ENCODE results near the gene DNAJB6.
"Not testable (repeated sequence)": the region's sequence is repeated elsewhere in the genome, so short reads cannot be mapped to it uniquely, and the experiment has no call there.

The DNAJB6 gene

GRCh38 chr7:157330567-157330966 lies 6.2 kb upstream of the DNAJB6 start:
- H3K9ac ChIP-seq (ENCODE audit: low read length); H3K9me3 ChIP-seq (ENCODE audit: control insufficient read depth, low read length); H3K27me3 ChIP-seq (replicated peaks; ENCODE audit: control insufficient read depth, insufficient read depth, low read length); H3K36me3 ChIP-seq (ENCODE audit: control insufficient read depth, insufficient read depth, low read length, severe bottlenecking); H3K4me1 ChIP-seq (ENCODE audit: control insufficient read depth, insufficient read depth, low read length); DNase-seq (ENCODE audit: low read depth); H3K4me3 ChIP-seq (ENCODE audit: low read length): not testable (repeated sequence)

GRCh38 chr7:157331049-157331448 lies 5.8 kb upstream of the DNAJB6 start:
- H3K36me3 ChIP-seq (ENCODE audit: control insufficient read depth, insufficient read depth, low read length, severe bottlenecking); H3K9me3 ChIP-seq (ENCODE audit: control insufficient read depth, low read length); H3K9ac ChIP-seq (ENCODE audit: low read length); H3K27me3 ChIP-seq (replicated peaks; ENCODE audit: control insufficient read depth, insufficient read depth, low read length); DNase-seq (ENCODE audit: low read depth); H3K4me3 ChIP-seq (ENCODE audit: low read length): not testable (repeated sequence)
- H3K4me1 ChIP-seq (ENCODE audit: control insufficient read depth, insufficient read depth, low read length): peaks cover 11% of the 10 kb centered on the region

DNA sequence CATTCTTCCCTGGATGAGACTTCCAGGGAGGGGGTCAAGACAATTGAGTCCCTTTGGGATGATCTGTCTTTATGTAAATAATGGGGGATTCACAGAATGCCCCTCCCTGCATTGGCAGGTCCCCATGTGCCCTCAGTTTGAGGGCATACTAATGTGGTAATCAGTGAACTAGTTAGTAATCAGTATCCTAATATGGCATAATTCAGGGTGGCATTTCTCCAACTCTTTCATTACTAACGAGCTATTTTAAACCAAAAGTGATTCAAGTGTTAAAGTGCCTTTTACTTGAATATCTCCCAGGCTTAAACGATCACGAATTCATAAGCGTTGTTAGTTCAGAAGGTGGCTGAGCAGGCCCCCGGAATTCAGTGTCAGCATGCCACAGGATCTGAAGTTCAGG lies 1.6 kb upstream of the DNAJB6 start:
- H3K4me3 ChIP-seq (ENCODE audit: low read length): no peak overlapping the region
- H3K9ac ChIP-seq (ENCODE audit: low read length): no peak overlapping the region
- DNase-seq (ENCODE audit: low read depth): no peak
- no peaks in the 10 kb centered on the region for H3K9me3 ChIP-seq (ENCODE audit: control insufficient read depth, low read length)
- H3K4me1 ChIP-seq (ENCODE audit: control insufficient read depth, insufficient read depth, low read length): peaks cover 30% of the 10 kb centered on the region
- H3K27me3 ChIP-seq (replicated peaks; ENCODE audit: control insufficient read depth, insufficient read depth, low read length): no peaks in the 10 kb centered on the region
- no peaks in the 10 kb centered on the region for H3K36me3 ChIP-seq (ENCODE audit: control insufficient read depth, insufficient read depth, low read length, severe bottlenecking)

DNA sequence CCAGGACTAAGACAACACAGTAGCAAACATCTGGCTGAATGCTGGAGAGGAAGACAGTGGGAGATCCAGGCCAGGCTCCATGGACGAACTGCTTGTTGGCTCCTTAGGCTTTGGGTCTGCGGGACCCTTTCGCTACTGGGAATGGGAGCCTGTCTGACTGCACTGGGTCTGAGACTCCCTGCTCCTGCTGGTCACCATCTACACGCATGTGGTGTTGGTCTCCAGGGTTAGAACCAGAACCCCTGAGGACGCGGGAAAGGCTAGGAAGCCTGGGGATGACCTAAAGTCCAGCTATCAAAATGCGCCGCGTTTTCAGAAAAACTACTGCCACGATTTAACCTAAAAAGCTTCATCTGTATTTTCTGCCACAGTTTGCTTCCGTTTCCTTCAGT lies 817 bp upstream of the DNAJB6 start:
- Histone ChIP-seq H3K4me3 (ENCODE audit: low read length) (peak overlapping the region; percentile 84), H3K4me1 (ENCODE audit: control insufficient read depth, insufficient read depth, low read length) (peaks cover 34% of the 10 kb centered on the region), H3K9me3 (ENCODE audit: control insufficient read depth, low read length) (no peaks in the 10 kb centered on the region), H3K9ac (ENCODE audit: low read length) (peak overlapping the region; percentile 90), H3K36me3 (ENCODE audit: control insufficient read depth, insufficient read depth, low read length, severe bottlenecking) (no peaks in the 10 kb centered on the region), H3K27me3 (replicated peaks; ENCODE audit: control insufficient read depth, insufficient read depth, low read length) (no peaks in the 10 kb centered on the region)
- no peak for DNase-seq (ENCODE audit: low read depth)

DNA sequence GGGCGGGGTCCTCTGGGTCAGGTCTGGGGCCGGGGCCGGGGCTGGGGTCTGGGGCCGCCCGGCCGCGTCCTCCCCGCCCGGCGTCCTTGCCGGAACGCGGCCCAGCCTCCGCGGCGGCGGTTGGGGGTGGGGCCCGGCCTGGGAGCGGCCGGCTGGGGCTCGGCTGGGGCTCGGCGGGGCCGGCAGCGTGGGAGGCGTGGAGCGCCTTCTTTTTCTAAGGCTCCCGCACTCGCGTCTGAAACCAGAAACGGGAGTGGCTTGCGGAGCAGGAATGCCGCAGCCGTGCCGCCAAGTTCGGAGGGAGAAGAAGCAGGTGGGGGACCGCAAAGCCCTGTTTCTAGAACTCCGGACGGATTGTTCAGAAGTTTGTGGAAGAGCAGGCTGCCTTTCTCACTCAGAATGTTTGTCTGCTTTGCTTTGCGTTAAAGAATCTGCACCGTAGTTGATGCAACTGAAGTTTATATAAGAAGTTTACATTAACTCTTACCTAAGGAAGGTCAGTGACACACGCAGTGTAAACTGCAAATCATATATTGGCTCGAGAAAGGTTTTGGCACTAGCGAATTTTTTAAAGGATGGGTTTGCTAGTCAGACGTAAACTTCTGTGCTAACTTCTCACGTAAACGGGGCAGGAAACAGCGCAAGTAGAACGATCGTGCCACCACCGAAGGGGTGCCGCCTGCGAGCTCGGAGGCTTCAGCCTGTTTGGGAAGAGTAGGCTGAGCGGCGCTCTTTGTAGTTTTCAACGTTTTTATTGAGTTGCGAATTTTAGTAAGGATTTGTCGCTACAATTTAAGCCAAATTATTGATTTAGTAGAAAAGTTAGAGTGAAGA lies 729 bp downstream of the DNAJB6 start:
- no peaks in the 10 kb centered on the region for H3K27me3 ChIP-seq (replicated peaks; ENCODE audit: control insufficient read depth, insufficient read depth, low read length)
- H3K36me3 ChIP-seq (ENCODE audit: control insufficient read depth, insufficient read depth, low read length, severe bottlenecking): no peaks in the 10 kb centered on the region
- DNase-seq (ENCODE audit: low read depth): peak; percentile 90
- peak overlapping the region; percentile 89 for H3K9ac ChIP-seq (ENCODE audit: low read length)
- H3K4me3 ChIP-seq (ENCODE audit: low read length): peak overlapping the region; percentile 90
- peaks cover 34% of the 10 kb centered on the region for H3K4me1 ChIP-seq (ENCODE audit: control insufficient read depth, insufficient read depth, low read length)
- H3K9me3 ChIP-seq (ENCODE audit: control insufficient read depth, low read length): no peaks in the 10 kb centered on the region

DNA sequence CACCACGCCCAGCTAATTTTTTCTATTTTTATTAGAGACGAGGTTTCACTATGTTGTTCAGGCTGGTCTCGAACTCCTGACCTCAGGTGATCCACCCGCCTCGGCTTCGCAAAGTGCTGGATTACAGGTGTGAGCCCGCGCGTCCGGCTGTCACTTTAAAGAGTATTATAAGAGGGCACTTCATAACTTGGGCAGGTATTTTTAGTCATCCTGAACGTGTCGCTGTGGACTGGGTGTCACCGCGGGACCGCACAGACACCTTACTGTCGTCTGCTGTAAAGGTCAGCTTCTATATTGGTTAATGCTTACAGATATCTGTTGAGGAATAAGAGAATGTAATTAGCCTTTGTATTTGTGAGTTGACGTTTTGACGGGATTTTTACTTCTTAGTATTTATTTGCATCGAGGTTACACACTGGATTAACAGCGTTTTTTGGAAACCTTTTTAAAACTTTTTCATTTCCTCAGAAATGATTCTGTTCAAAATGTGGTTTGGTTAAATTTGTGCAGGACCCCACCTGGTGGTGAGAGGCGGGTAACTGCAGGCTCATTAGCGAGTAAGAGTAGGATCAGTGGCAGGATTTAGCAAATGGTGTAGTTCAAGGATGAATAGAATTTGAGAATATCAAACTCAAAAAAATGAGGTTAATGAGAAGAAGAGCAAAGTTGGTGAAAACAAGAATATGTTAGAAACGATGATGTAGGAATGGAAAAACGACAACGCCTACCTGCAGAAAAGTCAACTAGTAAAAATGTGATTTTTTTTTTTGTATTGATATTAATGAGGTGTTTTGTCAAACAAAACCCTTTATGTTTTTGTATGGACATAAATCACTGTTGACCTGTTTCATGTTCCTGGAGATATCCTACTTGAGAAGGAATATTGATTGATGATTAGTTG lies 3.2 kb downstream of the DNAJB6 start:
- Histone ChIP-seq H3K9ac (ENCODE audit: low read length) (peak overlapping the region; percentile 51), H3K9me3 (ENCODE audit: control insufficient read depth, low read length) (no peaks in the 10 kb centered on the region), H3K4me3 (ENCODE audit: low read length) (peak overlapping the region; percentile 52), H3K27me3 (replicated peaks; ENCODE audit: control insufficient read depth, insufficient read depth, low read length) (no peaks in the 10 kb centered on the region), H3K36me3 (ENCODE audit: control insufficient read depth, insufficient read depth, low read length, severe bottlenecking) (no peaks in the 10 kb centered on the region), H3K4me1 (ENCODE audit: control insufficient read depth, insufficient read depth, low read length) (peaks cover 36% of the 10 kb centered on the region)
- peak; percentile 89 for DNase-seq (ENCODE audit: low read depth)

GRCh38 chr7:157347217-157347904 lies 10.6 kb downstream of the DNAJB6 start:
- peak overlapping the region; percentile 72 for H3K4me3 ChIP-seq (ENCODE audit: low read length)
- DNase-seq (ENCODE audit: low read depth): peak; percentile 60
- peak overlapping the region; percentile 11 for H3K9ac ChIP-seq (ENCODE audit: low read length)
- H3K4me1 ChIP-seq (ENCODE audit: control insufficient read depth, insufficient read depth, low read length): peaks cover 22% of the 10 kb centered on the region
- H3K27me3 ChIP-seq (replicated peaks; ENCODE audit: control insufficient read depth, insufficient read depth, low read length): no peaks in the 10 kb centered on the region
- H3K9me3 ChIP-seq (ENCODE audit: control insufficient read depth, low read length): no peaks in the 10 kb centered on the region
- no peaks in the 10 kb centered on the region for H3K36me3 ChIP-seq (ENCODE audit: control insufficient read depth, insufficient read depth, low read length, severe bottlenecking)

DNA sequence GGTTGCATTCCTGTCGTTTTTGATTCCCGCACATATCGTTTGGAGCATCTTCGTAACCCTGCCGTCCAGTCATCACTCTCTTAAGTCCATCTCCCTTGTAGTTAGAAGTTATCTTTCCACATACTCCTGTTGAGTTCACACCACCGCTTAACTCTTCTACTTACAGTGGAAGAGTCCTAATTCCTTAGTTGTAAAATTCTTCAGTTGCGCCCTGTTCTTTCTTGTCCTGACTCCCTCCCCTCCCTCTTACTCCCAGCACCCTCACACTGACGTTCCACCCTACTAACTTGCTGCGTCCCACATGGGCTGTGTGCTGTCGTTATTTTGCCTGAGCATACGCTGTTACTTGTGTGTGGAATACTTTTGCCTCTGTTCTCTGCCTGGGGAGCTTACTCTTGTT lies 11.7 kb downstream of the DNAJB6 start:
- H3K4me3 ChIP-seq (ENCODE audit: low read length): no peak overlapping the region
- no peaks in the 10 kb centered on the region for H3K27me3 ChIP-seq (replicated peaks; ENCODE audit: control insufficient read depth, insufficient read depth, low read length)
- H3K9me3 ChIP-seq (ENCODE audit: control insufficient read depth, low read length): no peaks in the 10 kb centered on the region
- no peak for DNase-seq (ENCODE audit: low read depth)
- H3K36me3 ChIP-seq (ENCODE audit: control insufficient read depth, insufficient read depth, low read length, severe bottlenecking): no peaks in the 10 kb centered on the region
- H3K4me1 ChIP-seq (ENCODE audit: control insufficient read depth, insufficient read depth, low read length): peaks cover 17% of the 10 kb centered on the region
- H3K9ac ChIP-seq (ENCODE audit: low read length): no peak overlapping the region

- Histone ChIP-seq H3K36me3 (ENCODE audit: control insufficient read depth, insufficient read depth, low read length, severe bottlenecking) (no peaks in the 10 kb centered on the region), H3K27me3 (replicated peaks; ENCODE audit: control insufficient read depth, insufficient read depth, low read length) (no peaks in the 10 kb centered on the region), H3K9ac (ENCODE audit: low read length) (no peak overlapping the region), H3K4me1 (ENCODE audit: control insufficient read depth, insufficient read depth, low read length) (peaks cover 19% of the 10 kb centered on the region), H3K9me3 (ENCODE audit: control insufficient read depth, low read length) (no peaks in the 10 kb centered on the region), H3K4me3 (ENCODE audit: low read length) (no peak overlapping the region)
- no peak for DNase-seq (ENCODE audit: low read depth)
These were observed 15.7 kb downstream of the DNAJB6 start for GRCh38 chr7:157352516-157352915.

- no peak for DNase-seq (ENCODE audit: low read depth)
- H3K9me3 ChIP-seq (ENCODE audit: control insufficient read depth, low read length): no peaks in the 10 kb centered on the region
- H3K4me3 ChIP-seq (ENCODE audit: low read length): no peak overlapping the region
- peaks cover 22% of the 10 kb centered on the region for H3K36me3 ChIP-seq (ENCODE audit: control insufficient read depth, insufficient read depth, low read length, severe bottlenecking)
- H3K9ac ChIP-seq (ENCODE audit: low read length): no peak overlapping the region
- no peaks in the 10 kb centered on the region for H3K27me3 ChIP-seq (replicated peaks; ENCODE audit: control insufficient read depth, insufficient read depth, low read length)
- H3K4me1 ChIP-seq (ENCODE audit: control insufficient read depth, insufficient read depth, low read length): peaks cover 13% of the 10 kb centered on the region
These were observed 19.1 kb downstream of the DNAJB6 start for GRCh38 chr7:157355784-157356511.

Measured in adipocyte (in vitro differentiated cells).